Measurements from ENCODE around the gene TAF12.
"Not testable (repeated sequence)": the region's sequence is repeated elsewhere in the genome, so short reads cannot be mapped to it uniquely, and the experiment has no call there.

TAF12 gene

GRCh38 chr1:28577052-28577678, 65.7 kb downstream of the TAF12 start:
- FAIRE-seq (no peak), DNase-seq (ENCODE audit: insufficient read length) (no peak)
- peak; percentile 30 for TF ChIP-seq POLR2A (IDR thresholded peaks at IDR 0.05; ENCODE audit: low read depth, low read length)
- TF ChIP-seq POLR2AphosphoS5 (IDR thresholded peaks at IDR 0.05; ENCODE audit: low read depth, low read length), result peak; percentile 80
- no peak for TF ChIP-seq TAF1 (IDR thresholded peaks at IDR 0.05; ENCODE audit: borderline replicate concordance, low read depth, low read length)

GRCh38 chr1:28573564-28573963, 69.3 kb downstream of the TAF12 start:
- TF ChIP-seq TAF1 (IDR thresholded peaks at IDR 0.05; ENCODE audit: borderline replicate concordance, low read depth, low read length) (no peak), POLR2AphosphoS5 (IDR thresholded peaks at IDR 0.05; ENCODE audit: low read depth, low read length) (no peak), POLR2A (IDR thresholded peaks at IDR 0.05; ENCODE audit: low read depth, low read length) (no peak)
- FAIRE-seq (no peak), DNase-seq (ENCODE audit: insufficient read length) (no peak)

- not testable (repeated sequence) for DNase-seq (ENCODE audit: insufficient read length); FAIRE-seq
Observed at GRCh38 chr1:28572891-28573290, 70.0 kb downstream of the TAF12 start.

GRCh38 chr1:28571911-28572310, 71.0 kb downstream of the TAF12 start:
- FAIRE-seq, result no peak
- no peak for DNase-seq (ENCODE audit: insufficient read length)
- TF ChIP-seq POLR2AphosphoS5 (IDR thresholded peaks at IDR 0.05; ENCODE audit: low read depth, low read length) (no peak), TAF1 (IDR thresholded peaks at IDR 0.05; ENCODE audit: borderline replicate concordance, low read depth, low read length) (no peak), POLR2A (IDR thresholded peaks at IDR 0.05; ENCODE audit: low read depth, low read length) (no peak)

- DNase-seq (ENCODE audit: insufficient read length) (no peak), FAIRE-seq (no peak)
- no peak for TF ChIP-seq POLR2AphosphoS5 (IDR thresholded peaks at IDR 0.05; ENCODE audit: low read depth, low read length)
- no peak for TF ChIP-seq POLR2A (IDR thresholded peaks at IDR 0.05; ENCODE audit: low read depth, low read length)
- no peak for TF ChIP-seq TAF1 (IDR thresholded peaks at IDR 0.05; ENCODE audit: borderline replicate concordance, low read depth, low read length)
Observed at GRCh38 chr1:28566931-28567330, 75.9 kb downstream of the TAF12 start.

GRCh38 chr1:28565726-28566125, 77.1 kb downstream of the TAF12 start:
- no peak for DNase-seq (ENCODE audit: insufficient read length)
- TF ChIP-seq POLR2A (IDR thresholded peaks at IDR 0.05; ENCODE audit: low read depth, low read length) (no peak), TAF1 (IDR thresholded peaks at IDR 0.05; ENCODE audit: borderline replicate concordance, low read depth, low read length) (no peak), POLR2AphosphoS5 (IDR thresholded peaks at IDR 0.05; ENCODE audit: low read depth, low read length) (no peak)
- no peak for FAIRE-seq

- TF ChIP-seq POLR2A (IDR thresholded peaks at IDR 0.05; ENCODE audit: low read depth, low read length) (no peak), POLR2AphosphoS5 (IDR thresholded peaks at IDR 0.05; ENCODE audit: low read depth, low read length) (no peak), TAF1 (IDR thresholded peaks at IDR 0.05; ENCODE audit: borderline replicate concordance, low read depth, low read length) (no peak)
- FAIRE-seq, result no peak
- DNase-seq (ENCODE audit: insufficient read length), result no peak
Observed at GRCh38 chr1:28565040-28565439, 77.8 kb downstream of the TAF12 start.

GRCh38 chr1:28564310-28564709, 78.6 kb downstream of the TAF12 start:
- no peak for FAIRE-seq
- DNase-seq (ENCODE audit: insufficient read length), result no peak
- TF ChIP-seq POLR2A (IDR thresholded peaks at IDR 0.05; ENCODE audit: low read depth, low read length), result no peak
- TF ChIP-seq TAF1 (IDR thresholded peaks at IDR 0.05; ENCODE audit: borderline replicate concordance, low read depth, low read length), result no peak
- no peak for TF ChIP-seq POLR2AphosphoS5 (IDR thresholded peaks at IDR 0.05; ENCODE audit: low read depth, low read length)

GRCh38 chr1:28560886-28561285, 82.0 kb downstream of the TAF12 start:
- FAIRE-seq (no peak), DNase-seq (ENCODE audit: insufficient read length) (no peak)
- TF ChIP-seq POLR2AphosphoS5 (IDR thresholded peaks at IDR 0.05; ENCODE audit: low read depth, low read length) (no peak), POLR2A (IDR thresholded peaks at IDR 0.05; ENCODE audit: low read depth, low read length) (no peak), TAF1 (IDR thresholded peaks at IDR 0.05; ENCODE audit: borderline replicate concordance, low read depth, low read length) (no peak)
